NOMO-1 (cell line): ENCODE measurements around the gene RCAN3.
"Not testable (repeated sequence)": the region's sequence is repeated elsewhere in the genome, so short reads cannot be mapped to it uniquely, and the experiment has no call there.

Experiments used
- DNase-seq, 2 experiments: peaks; one replicate each; lab custom pipeline; 2025; ENCODE audit not compliant: unreplicated experiment in 2 of 2; lab: John Stamatoyannopoulos, UW

RCAN3 gene

GRCh38 chr1:24548070-24548469 lies 45.4 kb downstream of the RCAN3 start:
- no peak for DNase-seq

- not testable (repeated sequence) for DNase-seq
Observed at GRCh38 chr1:24549210-24549609, 46.6 kb downstream of the RCAN3 start.

- DNase-seq, result peak in 1 of 2 experiments; percentile 31
Observed at GRCh38 chr1:24551290-24551959, 48.8 kb downstream of the RCAN3 start.

GRCh38 chr1:24551960-24552571 lies 49.4 kb downstream of the RCAN3 start:
- no peak for DNase-seq

- no peak for DNase-seq
Observed at GRCh38 chr1:24553931-24554330, 51.3 kb downstream of the RCAN3 start.

- no peak for DNase-seq
Observed at GRCh38 chr1:24554714-24555113, 52.1 kb downstream of the RCAN3 start.

- no peak for DNase-seq
Observed at GRCh38 chr1:24555591-24556413, 53.2 kb downstream of the RCAN3 start, which contains the start of gene NCMAP. Gene NCMAP, plus strand, starts transcription at chr1:24556087. Its CDS starts 39,344 bp downstream, at chr1:24595431.

GRCh38 chr1:24556414-24556795 lies 53.8 kb downstream of the RCAN3 start:
- DNase-seq, result no peak

- no peak for DNase-seq
Observed at GRCh38 chr1:24557220-24557619, 54.6 kb downstream of the RCAN3 start.

- no peak for DNase-seq
Observed at GRCh38 chr1:24557711-24558131, 55.1 kb downstream of the RCAN3 start.

- no peak for DNase-seq
Observed at GRCh38 chr1:24558455-24558854, 55.8 kb downstream of the RCAN3 start.

- peak; percentile 15 to 47 for DNase-seq
Observed at GRCh38 chr1:24558902-24559791, 56.5 kb downstream of the RCAN3 start.

- no peak for DNase-seq
Observed at GRCh38 chr1:24560361-24560760, 57.7 kb downstream of the RCAN3 start.

GRCh38 chr1:24562625-24563024 lies 60.0 kb downstream of the RCAN3 start:
- DNase-seq, result no peak

GRCh38 chr1:24564695-24565094 lies 62.1 kb downstream of the RCAN3 start:
- no peak for DNase-seq

- DNase-seq, result no peak
Observed at GRCh38 chr1:24566236-24566867, 63.7 kb downstream of the RCAN3 start.

- DNase-seq, result peak in 1 of 2 experiments; percentile 34
Observed at GRCh38 chr1:24567792-24568388, 65.3 kb downstream of the RCAN3 start.

GRCh38 chr1:24568475-24568874 lies 65.8 kb downstream of the RCAN3 start:
- DNase-seq, result no peak

- DNase-seq, result no peak
Observed at GRCh38 chr1:24570265-24571125, 67.9 kb downstream of the RCAN3 start.
